Stomach smooth muscle (tissue), 2 donors: ENCODE measurements around the gene CDKN2D.
"Not testable (repeated sequence)": the region's sequence is repeated elsewhere in the genome, so short reads cannot be mapped to it uniquely, and the experiment has no call there.

Source experiments
- H3K27ac ChIP-seq: one replicate; pipeline ENCODE4 v1.7.0; 2013; ENCODE audit warnings: mild to moderate bottlenecking, low read length, inconsistent platforms
- H3K27me3 ChIP-seq, 2 donors: one replicate each; pipeline ENCODE4 v1.7.0; 2013; ENCODE audit warnings: low read length in 2 of 2; ENCODE audit not compliant: insufficient read depth in 2 of 2, control insufficient read depth in 1 of 2
- H3K36me3 ChIP-seq, 2 donors: one replicate each; pipeline ENCODE4 v1.7.0; 2013; ENCODE audit warnings: low read length in 2 of 2; ENCODE audit not compliant: control insufficient read depth in 2 of 2, insufficient read depth in 2 of 2
- H3K4me1 ChIP-seq: one replicate; pipeline ENCODE4 v1.7.0; 2013; ENCODE audit warnings: low read length; ENCODE audit not compliant: control insufficient read depth, insufficient read depth
- H3K4me3 ChIP-seq, 2 donors: one replicate each; pipeline ENCODE4 v1.7.0; 2013; ENCODE audit warnings: low read length in 2 of 2
- H3K9ac ChIP-seq, 2 donors: one replicate each; pipeline ENCODE4 v1.7.0; 2013; ENCODE audit warnings: low read length in 2 of 2, mild to moderate bottlenecking in 1 of 2
- H3K9me3 ChIP-seq, 2 donors: one replicate each; pipeline ENCODE4 v1.7.0; 2013; ENCODE audit warnings: low read length in 2 of 2; ENCODE audit not compliant: control insufficient read depth in 2 of 2
- donor health status: healthy.
- donor health status: Pancreatic carcinoma.

CDKN2D gene

GRCh38 chr19:10562609-10563008 lies 6.2 kb downstream of the CDKN2D start:
- Histone ChIP-seq H3K27me3 (no peaks in the 10 kb centered on the region), H3K27ac (no peak overlapping the region), H3K36me3 (peaks cover 7 to 21% of the 10 kb centered on the region in 2 donors), H3K4me1 (peaks cover 20% of the 10 kb centered on the region), H3K4me3 (no peak overlapping the region), H3K9me3 (no peaks in the 10 kb centered on the region), H3K9ac (no peak overlapping the region)

- peaks cover 15 to 26% of the 10 kb centered on the region in 2 donors for H3K36me3 ChIP-seq
- peaks cover under 1% of the 10 kb centered on the region for H3K4me1 ChIP-seq
- no peaks in the 10 kb centered on the region for H3K27me3 ChIP-seq
- H3K27ac ChIP-seq: no peak overlapping the region
- no peak overlapping the region for H3K4me3 ChIP-seq
- H3K9me3 ChIP-seq: no peaks in the 10 kb centered on the region
- no peak overlapping the region for H3K9ac ChIP-seq
Measured at GRCh38 chr19:10560154-10560553, 8.6 kb downstream of the CDKN2D start.

DNA sequence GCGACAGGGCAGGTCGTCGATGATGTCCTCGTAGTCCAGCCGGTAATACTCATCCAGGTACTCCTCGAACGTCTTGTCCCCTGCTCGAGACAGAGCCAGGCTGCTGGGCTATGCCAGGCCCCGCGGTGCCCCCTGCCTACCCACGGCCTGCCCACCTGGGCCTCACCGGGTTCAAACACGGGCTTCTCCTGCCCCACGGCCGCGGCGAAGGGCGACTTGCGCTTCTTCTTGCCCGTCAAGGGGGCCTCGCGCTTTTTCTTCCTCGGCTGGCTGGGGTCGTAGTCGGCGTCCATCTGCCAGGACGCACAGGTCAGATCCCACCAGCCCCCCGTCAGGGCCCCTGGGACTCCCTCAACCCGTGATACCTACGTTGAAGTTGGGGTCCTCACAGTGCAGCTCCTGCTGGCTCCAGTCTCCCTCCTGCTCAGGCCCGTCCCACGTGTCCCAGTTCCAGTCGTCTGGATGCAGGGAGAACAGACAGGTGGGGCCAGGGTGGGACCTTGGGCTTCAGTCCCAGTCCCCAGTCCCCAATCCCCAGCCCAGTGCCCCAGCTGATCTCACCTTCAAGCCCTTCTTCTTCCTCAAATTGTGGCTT lies 11.1 kb downstream of the CDKN2D start:
- H3K9ac ChIP-seq: no peak overlapping the region
- no peak overlapping the region for H3K4me3 ChIP-seq
- H3K4me1 ChIP-seq: peaks cover 2% of the 10 kb centered on the region
- peaks cover 20 to 39% of the 10 kb centered on the region in 2 donors for H3K36me3 ChIP-seq
- no peak overlapping the region for H3K27ac ChIP-seq
- H3K27me3 ChIP-seq: no peaks in the 10 kb centered on the region
- H3K9me3 ChIP-seq: no peaks in the 10 kb centered on the region

DNA sequence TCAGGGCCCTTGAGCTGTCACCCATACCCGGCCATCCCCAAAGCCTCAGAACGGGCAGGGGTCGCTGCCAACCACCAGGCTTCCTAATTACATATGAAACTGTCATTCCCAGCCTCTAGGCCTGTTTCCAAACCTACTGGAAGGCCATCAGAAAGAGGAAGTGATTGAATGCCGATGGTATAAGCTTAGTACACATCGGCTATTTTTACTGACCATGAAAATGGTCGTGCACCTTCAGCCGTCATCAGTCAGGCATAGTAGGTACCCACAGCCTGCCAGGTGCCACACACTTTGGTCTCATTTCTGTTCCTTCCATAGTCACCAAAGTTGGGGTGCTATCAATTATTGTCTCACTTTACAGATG lies 13.2 kb downstream of the CDKN2D start:
- peaks cover 2% of the 10 kb centered on the region for H3K4me1 ChIP-seq
- no peak overlapping the region for H3K4me3 ChIP-seq
- no peaks in the 10 kb centered on the region for H3K27me3 ChIP-seq
- H3K9me3 ChIP-seq: no peaks in the 10 kb centered on the region
- H3K36me3 ChIP-seq: peaks cover 32 to 45% of the 10 kb centered on the region in 2 donors
- no peak overlapping the region for H3K27ac ChIP-seq
- H3K9ac ChIP-seq: no peak overlapping the region

- peaks cover 32 to 45% of the 10 kb centered on the region in 2 donors for H3K36me3 ChIP-seq
- H3K27me3 ChIP-seq: no peaks in the 10 kb centered on the region
- no peak overlapping the region for H3K9ac ChIP-seq
- H3K4me3 ChIP-seq: no peak overlapping the region
- peaks cover 2% of the 10 kb centered on the region for H3K4me1 ChIP-seq
- H3K27ac ChIP-seq: no peak overlapping the region
- H3K9me3 ChIP-seq: no peaks in the 10 kb centered on the region
Measured at GRCh38 chr19:10554760-10555609, 13.8 kb downstream of the CDKN2D start.

DNA sequence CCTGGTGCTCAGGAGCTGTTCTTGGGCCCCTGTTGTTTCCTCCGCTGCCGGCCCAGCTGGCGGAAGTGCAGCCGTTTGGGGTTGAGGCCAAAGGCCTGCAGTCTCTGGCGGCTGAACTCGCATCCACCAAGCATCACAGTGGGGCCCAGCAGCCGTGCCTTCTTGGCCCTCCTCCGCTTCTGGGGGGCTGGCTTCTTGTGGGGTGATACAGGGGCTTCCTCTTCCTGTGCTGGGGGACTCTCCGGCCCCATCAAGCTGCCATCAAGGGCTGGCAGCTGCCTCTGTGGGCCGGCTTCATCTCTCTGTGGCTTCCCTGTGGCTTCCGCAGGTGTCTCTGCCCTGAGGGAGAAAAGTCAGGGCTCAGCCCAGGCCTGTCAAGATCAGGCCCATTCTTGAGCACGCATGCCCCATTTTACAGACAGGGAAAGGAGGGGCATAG lies 14.8 kb downstream of the CDKN2D start:
- no peak overlapping the region for H3K9ac ChIP-seq
- no peak overlapping the region for H3K27ac ChIP-seq
- peaks cover 28 to 37% of the 10 kb centered on the region in 2 donors for H3K36me3 ChIP-seq
- no peaks in the 10 kb centered on the region for H3K27me3 ChIP-seq
- H3K9me3 ChIP-seq: no peaks in the 10 kb centered on the region
- H3K4me3 ChIP-seq: no peak overlapping the region
- peaks cover 2% of the 10 kb centered on the region for H3K4me1 ChIP-seq

- Histone ChIP-seq H3K4me3 (no peak overlapping the region), H3K9me3 (no peaks in the 10 kb centered on the region), H3K27me3 (no peaks in the 10 kb centered on the region), H3K27ac (no peak overlapping the region), H3K4me1 (peaks cover 2% of the 10 kb centered on the region), H3K36me3 (peaks cover 34 to 41% of the 10 kb centered on the region in 2 donors), H3K9ac (no peak overlapping the region)
Measured at GRCh38 chr19:10553087-10553667, 15.6 kb downstream of the CDKN2D start.

GRCh38 chr19:10552510-10553053 lies 16.2 kb downstream of the CDKN2D start:
- H3K36me3 ChIP-seq: peaks cover 35 to 36% of the 10 kb centered on the region in 2 donors
- peaks cover 2% of the 10 kb centered on the region for H3K4me1 ChIP-seq

GRCh38 chr19:10551698-10552301 lies 17.0 kb downstream of the CDKN2D start:
- Histone ChIP-seq H3K4me1 (peaks cover 2% of the 10 kb centered on the region), H3K4me3 (no peak overlapping the region), H3K9ac (no peak overlapping the region), H3K27me3 (no peaks in the 10 kb centered on the region), H3K9me3 (no peaks in the 10 kb centered on the region), H3K27ac (no peak overlapping the region), H3K36me3 (peaks cover 33 to 35% of the 10 kb centered on the region in 2 donors)

More at GRCh38 chr19:10552510-10553053, 16.2 kb downstream of the CDKN2D start:
- no peaks in the 10 kb centered on the region for H3K9me3 ChIP-seq
- H3K4me3 ChIP-seq: no peak overlapping the region
- no peak overlapping the region for H3K27ac ChIP-seq
- H3K27me3 ChIP-seq: no peaks in the 10 kb centered on the region
- H3K9ac ChIP-seq: no peak overlapping the region

DNA sequence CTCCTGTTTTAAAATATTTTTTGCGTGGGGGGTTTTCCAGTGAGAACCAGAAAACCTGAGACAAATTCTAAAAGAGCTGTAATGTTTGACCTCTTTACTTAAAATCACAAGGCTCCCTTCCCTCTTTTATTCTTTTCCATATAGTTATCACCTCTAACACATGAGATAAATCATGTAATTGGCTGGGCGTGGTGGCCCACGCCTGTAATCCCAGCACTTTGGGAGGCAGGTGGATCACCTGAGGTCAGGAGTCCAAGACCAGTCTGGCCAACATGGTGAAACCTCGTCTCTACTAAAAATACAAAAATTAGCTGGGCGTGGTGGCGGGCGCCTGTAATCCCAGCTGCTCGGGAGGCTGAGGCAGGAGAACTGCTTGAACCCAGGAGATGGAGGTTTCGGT lies 17.8 kb downstream of the CDKN2D start:
- H3K9ac ChIP-seq, H3K4me1 ChIP-seq, H3K27me3 ChIP-seq, H3K4me3 ChIP-seq, H3K27ac ChIP-seq, H3K9me3 ChIP-seq: not testable (repeated sequence)
- peaks cover 33% of the 10 kb centered on the region in 2 donors for H3K36me3 ChIP-seq
